Stimulated activated CD4-positive, alpha-beta T cell treated with anti-CD3 and anti-CD28 coated beads, Interleukin-2, amount 100 ng/mL, for 4 hours (primary cell): ENCODE measurements around the gene FOXJ3.

Experiments used
- DNase-seq: peaks from one replicate; pipeline ENCODE4 v3.0.0-alpha.2; 2020; ENCODE audit warnings: low read depth

The FOXJ3 gene

DNA sequence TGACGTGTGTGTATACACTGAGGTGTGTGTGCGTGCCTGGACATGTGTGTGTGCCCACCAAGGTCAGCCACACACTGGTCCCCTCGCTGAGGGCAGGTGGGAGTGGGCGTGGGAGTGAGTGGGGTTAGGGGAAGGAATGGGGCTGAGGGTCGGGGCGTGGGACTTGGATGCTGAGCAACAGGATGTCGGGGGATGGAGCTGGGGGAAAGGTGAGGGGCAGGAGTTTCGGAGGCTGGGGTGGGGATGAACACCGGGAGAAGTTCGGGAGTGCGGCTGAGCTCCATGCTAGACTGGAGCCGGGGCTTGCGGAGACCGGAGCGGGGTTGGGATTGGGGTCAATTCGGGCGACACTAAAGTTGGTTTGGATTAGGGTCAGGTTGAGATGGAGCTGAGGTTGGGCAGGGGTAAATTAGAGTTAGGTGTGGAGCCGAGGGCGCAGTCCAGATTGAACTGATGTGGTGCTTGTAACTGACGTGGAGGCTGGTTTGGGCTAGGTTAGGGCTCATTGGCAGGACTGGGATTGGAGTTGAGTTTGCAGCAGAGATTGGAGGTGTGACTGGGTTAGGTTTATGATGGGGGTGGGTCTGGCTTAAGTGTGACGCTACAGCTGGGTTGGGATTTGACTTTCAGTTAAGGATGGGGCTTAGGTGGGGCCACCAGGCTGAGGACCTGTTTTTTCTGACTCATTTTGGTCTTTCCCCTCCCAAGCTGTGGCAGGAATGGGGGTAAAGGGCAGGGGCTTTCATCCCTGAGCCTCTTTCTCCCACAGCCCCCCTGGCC, 167.2 kb downstream of the FOXJ3 start:
- DNase-seq, result no peak

DNA sequence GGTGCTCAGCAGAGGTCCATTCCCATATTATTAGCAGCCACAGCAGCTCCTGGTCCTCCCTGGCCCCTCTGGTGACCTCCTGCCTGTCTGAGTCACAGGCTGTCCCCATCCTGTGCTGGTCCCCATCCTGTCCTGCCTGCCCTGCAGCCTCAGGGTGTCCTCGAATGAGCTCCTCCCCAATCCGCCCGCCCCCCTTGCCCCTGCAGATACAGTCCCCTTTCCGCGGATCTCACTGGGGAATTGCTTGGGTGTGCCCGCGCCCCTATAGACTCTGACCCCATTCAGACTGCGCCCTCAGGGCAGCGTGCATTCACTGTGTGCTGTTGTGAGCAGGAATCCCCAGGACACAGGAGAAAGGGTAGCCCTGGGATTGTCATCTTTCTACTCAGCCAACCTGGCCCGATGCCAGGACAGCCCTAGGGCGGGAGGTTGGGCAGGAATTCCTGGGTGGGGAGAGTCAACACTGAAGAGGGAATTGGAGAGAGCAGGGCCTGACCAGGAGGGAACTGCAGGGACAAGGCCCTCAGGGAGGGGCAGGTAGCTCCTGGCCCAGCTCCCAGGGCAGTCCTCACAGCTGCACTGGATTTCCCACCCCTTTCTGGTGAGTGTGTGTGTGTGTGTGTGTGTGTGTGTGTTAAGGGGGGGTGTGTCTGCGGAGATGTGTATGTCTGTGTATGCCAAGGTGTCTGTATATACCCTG, 169.4 kb downstream of the FOXJ3 start:
- no peak for DNase-seq

DNA sequence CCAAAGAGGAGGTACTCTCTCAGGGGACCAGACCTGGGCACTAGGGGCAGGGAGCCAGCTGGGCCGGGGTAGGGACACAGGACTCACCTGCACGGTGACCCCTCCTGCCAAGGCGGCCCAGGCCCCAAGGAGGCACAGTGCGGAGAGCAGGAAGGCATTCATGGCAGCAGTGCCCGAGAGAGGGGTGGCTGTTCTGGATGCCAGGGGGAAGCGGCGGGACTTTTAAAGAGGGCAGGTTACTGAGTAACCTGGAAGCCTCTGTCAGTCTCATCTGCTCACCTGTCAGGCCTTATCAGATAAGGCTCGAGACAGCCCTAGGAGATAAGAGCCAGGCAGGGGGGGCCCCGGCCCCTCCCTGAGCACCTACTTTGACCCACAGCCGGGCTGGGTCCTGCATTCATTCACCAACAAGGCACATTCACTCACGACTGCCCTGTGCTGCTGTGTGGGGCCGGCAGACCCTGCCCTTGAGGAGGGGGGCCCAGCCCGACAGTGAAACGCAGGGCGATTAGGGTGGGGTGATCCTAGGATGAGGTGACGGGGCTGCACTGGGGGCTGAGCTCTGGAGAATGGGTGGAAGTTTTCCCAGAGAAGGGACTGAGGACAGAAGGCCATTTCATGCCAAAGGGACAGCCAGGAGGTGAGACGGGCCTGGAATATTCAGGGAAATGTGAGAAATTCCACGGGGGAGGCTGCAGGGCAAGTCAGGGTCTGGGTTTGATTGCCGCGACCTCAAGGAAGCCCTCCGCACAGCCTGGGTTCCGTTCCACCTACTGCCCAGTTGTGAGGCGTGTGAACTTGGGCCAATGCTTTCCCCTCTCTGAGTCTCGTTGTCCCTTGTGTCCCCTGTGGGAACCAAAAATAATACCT, 170.2 kb downstream of the FOXJ3 start, which contains the start of gene GUCA2A:
GUCA2A (minus strand) TSS at position 195 of the 870 bp plus-strand sequence; CDS start at position 162, 33 bp downstream.
- DNase-seq, result no peak

DNA sequence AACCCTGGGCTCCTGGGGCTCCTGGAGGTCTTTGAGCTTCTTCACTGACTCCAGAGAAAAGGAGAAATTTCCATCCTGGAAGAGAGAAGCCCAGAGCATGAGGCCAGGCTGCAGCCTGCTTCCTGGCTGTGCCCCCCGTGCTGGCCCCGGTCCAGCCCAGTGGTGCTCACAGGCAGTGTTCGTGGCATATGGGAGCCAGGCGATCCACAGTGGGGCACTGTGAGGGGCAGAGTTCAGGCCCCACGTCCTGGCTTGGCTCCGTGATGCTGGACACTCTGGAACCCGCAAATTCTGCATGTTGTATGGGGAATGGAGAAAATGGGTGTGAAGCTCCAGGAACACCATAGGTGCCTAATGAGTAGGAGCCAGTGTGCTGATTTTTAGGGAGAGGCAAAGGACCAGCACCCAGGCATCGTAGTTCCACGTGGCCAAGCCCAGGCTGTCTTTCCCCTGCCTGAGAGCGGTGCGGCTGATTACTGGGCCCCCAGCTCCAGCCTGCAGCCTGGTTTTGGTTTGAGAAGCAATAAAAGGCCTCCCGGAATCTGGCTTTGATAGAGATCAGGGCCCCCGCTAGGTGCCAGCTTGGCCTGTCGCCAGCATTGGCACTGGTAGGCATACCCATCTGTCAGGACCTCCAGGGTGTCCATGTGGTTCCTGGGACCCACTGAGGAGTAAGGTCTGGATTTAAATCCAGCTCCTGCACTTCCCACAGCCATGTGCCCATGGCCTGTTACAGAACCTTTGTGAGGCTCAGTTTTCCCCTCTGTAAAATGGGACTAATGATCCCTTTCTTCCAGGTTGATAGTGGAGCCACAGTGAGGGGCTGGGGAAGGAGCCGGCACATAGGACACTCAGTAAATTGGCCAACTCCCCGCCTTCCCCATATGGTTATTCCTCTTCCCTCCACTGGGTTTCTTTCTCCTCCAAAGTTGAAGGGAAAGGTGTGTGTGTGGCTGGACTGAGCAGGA, 171.2 kb downstream of the FOXJ3 start:
- DNase-seq, result no peak

DNA sequence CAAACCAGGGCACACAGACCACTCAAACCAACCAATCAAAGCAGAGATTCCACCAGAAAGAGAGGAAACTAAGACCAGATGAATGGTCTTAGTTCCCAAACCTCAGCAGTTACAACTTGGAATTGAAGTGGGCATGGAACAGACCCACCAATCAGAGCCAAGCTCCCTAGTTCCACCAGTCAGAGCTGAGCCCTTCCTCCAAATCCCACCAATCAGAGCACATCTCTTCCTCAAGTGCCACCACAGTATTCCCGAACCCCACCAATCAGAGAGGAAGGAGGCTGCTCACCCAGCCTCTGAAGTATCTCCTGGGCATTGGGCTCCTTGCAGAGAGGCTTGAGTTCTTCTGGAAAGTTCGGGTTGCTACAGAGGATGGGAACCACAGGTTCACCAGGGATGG, 171.9 kb downstream of the FOXJ3 start:
- DNase-seq, result no peak

DNA sequence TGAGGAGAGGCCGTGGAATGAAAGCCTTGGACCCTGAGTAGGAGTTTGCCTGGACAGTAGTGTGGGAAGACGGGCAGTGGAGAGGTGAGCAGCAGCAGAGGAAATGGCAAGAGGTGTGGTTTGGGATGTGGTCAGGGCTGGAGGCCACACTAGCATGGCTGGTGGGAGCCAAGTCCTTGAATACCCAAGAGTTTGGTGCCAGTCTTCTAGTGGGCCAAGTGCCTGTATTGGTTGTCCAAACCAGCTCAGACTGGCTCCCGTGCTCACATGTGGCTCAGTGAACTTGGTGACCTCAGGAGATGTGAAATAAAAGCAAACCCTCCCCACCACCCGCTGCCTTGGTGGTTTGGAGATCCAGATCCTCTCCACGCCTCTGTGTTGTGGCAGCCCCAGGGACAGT, 172.9 kb downstream of the FOXJ3 start:
- no peak for DNase-seq

DNA sequence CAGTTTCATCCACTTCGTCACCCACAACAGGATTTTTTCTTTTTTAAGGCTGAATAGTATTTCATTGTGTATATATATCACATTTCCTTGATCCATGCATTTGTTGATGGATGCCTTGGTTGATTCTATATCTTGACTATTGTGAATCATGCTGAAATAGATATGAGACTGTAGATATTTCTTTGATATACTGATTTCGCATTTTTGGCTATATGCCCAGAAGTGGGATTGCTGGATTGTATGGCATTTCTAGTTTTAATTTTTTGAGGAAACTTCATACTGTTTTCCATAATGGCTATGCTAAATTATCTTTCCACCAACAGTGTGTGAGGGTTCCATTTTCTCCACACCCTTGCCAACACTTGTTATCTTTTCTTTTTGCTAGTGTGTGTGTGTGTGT, 176.8 kb downstream of the FOXJ3 start:
- no peak for DNase-seq

DNA sequence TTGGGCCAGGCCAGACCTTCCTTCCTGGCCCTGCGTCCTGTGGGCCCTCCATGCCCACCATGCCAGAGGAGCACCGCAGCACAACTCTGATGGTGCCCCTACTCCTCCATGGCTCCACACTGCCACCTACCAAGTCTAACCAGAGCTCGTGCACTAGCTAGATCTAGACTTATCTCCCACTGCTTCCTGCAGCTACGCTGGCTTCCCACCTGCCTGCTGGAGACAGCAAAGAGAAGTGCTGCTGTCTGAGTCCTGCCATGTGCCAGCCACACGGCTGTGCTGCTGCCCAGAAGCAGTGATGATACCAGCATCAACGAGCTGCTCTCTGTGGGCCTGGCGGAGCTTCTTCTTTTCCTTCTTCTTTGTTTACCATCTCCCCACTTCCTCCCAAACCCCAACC, 177.4 kb downstream of the FOXJ3 start:
- DNase-seq, result no peak

DNA sequence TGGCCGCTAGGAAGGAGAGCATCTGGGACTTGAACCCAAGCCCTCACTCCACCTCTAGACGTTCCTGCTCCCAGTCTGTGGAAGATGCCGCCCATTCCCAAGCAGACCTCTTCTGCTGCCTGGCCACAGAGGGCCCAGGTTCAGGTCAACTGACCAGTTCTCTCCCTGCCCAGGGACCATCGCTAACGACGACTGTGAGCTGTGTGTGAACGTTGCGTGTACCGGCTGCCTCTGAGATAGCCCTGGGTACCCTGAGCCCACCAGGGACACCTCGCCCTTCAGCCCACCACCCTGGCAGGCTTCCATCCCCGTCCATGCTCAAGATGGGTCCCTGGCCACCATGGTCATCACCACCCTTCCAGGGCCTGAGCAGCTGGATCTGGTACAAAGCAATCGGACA, 179.7 kb downstream of the FOXJ3 start:
- no peak for DNase-seq

DNA sequence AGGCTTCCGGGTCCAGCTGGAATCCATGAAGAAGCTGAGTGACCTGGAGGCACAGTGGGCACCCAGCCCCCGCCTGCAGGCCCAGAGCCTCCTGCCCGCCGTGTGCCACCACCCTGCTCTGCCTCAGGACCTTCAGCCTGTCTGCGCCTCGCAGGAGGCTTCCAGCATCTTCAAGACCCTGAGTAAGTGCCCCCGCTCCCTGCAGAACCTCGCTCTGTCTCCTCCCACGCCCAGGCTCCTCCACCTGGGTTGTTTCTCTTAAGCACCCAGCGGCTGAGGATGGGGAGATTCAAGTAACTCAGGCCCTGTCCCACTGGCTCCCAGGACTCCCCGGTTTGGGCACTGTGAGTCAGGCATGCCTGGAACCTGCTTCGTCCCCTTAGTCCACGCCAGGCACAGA, 180.3 kb downstream of the FOXJ3 start:
- no peak for DNase-seq

DNA sequence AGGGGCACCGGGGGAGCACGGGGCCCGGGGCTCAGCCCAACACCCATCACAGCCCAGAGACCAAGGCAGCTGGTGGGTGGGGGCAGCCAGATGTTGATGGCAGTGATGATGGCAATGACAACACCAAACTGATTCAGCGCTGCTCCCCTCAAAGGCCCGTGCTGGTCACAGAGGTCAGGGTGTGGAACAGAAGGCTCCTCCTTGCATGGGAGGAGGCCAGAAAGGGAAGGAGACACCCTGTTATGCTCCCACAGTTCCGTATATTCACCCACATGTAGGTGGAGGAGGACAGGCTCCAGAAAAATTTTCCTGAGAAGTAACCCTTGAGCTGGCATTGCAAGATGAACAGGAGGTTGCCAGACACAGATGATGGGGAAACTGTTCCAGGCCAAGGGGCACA, 181.4 kb downstream of the FOXJ3 start:
- DNase-seq, result no peak

DNA sequence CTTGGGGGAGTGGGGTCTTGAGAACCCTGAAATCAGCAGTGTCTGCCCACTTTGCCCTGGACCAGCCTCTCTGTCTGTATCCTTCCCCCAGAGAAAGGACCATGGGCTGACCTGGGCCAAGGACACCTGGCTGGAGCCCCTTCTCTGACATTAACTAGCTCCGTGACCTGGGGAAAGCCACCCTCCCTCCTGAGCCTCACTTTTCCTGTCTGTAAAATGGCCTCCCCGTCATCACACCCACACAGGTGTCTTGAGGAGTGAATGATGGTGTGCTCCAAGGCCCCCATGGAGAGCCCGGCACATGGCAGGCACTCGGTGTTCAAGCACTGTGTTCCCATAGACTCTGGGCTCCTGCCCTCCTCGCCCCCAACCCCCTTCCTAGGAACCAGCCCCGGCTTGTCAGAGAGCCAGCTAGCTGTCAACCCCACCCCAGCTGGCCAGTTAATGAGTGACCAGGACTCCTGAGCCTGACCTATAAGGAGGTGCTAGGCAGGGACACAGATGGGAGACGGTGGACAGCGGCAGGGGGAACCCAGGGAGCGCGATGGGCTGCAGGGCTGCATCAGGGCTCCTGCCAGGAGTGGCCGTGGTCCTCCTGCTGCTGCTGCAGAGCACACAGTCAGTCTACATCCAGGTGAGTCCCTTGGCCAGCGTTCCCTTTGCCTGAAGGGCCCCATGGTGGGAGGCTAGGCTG, 182.0 kb downstream of the FOXJ3 start, which contains the start of gene GUCA2B:
GUCA2B (plus strand) TSS at position 504 of the 694 bp plus-strand sequence; CDS start at position 545, 41 bp downstream.
- DNase-seq, result no peak

DNA sequence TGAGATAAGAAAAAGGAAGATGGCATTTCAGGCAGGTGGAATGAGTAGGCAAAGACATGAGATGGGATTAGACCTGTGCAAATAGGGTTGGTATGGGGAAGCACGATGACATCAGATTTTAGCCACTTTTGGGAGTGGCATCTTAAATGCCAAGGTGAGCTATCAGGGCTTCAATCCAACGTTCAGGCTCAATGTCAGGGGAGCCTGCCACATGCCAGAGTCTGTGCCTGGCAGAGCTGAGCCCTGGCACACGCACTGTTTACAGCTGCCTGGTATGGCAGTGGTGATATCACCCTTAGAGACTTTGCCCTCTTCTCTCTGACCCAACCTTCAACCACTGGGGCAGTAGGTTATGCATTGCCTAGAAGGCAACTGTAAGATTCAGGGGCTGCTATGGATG, 182.9 kb downstream of the FOXJ3 start:
- DNase-seq, result no peak

DNA sequence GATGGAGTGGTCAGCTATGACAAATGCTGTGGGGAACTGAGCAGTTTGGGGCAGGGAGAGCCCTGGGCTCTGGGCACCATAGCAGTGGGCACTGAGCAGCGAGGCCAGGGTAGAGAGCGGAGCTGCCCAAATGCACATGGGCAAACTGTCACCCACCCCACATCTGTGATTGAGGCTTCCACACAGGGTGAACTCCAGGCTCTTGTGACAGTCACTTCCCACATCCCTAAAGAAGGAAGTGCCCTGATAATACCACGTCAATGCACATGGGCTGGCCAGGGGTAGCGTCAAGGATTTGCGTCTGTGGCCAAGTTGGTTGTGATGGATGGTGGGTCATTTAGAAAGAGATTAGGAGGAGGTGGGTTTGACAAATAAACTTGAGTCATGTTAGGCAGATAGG, 184.4 kb downstream of the FOXJ3 start:
- no peak for DNase-seq

DNA sequence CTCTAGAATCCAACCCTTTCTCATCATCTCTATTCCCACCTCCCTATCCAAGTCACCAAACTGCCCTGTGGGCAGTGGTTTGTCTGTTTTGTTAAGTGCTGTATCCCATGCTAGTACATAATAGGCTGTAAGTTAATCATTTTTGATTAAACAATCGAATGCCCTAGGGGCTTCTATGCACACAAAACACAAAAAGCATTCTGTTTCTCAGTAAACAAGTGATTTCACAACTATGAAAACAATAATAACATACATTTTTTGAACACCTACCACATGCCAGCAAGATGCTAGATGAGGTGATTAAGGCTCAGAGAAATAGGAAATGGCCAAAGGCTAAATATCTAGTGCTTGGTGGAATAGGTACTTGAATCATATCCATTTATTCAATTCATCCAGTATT, 186.9 kb downstream of the FOXJ3 start:
- no peak for DNase-seq

DNA sequence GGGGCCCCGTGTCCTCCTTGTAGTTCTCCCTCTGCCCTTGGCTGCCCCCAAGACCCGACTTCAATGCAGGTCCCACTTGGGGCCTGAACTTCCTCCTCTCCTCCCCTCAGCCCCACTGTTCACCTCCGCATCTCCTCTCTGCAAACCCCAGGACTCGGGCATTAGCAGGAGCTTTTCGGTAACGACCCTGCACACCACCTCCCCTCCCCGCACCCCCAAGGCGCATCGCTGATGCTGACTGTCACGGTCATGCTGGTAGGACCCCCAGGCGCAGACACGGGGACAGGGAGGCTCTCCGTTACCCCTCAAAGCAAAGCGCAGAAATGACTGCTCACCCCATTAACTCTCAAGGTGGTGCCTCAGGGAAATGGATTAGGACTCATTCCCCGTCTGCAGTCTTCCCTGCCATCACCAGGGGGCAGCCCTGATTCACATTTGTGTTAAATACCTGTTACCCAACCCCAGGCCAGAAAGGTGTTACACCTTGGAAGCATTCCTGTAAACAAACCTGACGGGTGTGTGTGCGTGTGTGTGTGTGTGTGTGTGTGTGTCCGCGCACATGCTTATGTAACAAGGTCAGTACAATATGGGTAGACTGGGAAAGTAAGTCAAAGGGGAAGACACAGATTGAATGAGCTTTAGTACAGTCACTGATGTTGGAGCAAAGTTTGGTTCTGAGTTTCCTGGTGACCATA, 188.3 kb downstream of the FOXJ3 start:
- peak; percentile 54 for DNase-seq

DNA sequence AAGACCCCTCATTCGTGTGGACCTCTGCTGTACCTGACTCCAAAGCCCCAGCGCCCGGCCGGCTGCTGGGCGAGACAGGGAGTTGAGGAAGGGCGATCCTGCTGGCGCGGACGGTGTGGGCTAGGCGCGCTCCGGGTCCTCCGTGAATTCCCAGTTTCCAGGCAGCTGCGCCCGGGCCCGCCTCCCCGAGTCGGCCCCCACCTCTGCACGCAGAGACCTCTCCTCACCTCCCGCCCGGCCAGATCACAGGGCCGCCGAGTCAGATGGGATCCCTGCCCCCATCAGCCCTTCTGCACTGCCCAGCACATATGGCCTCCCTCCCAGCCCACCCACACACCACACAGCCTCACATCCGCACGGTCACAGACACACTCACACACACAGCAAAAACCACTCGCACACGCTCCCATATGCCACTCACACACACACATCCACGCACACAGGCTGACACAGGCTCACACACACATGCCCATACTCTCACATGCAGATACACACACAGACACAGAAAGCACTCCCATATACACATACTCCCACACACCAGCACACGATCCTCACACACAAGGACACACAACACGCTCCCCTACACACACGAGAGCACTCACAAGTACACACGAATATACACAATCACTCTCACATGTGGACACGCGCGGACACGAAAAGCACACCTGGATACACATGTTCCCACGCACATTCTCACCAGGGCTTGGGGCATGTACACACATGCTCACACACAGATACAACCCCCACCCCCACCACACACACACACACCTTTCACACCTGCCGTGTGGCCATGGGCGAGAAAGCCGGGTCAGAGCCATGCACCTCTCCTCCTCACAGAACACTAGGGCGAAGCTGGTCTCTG, 189.0 kb downstream of the FOXJ3 start:
- DNase-seq, result no peak

DNA sequence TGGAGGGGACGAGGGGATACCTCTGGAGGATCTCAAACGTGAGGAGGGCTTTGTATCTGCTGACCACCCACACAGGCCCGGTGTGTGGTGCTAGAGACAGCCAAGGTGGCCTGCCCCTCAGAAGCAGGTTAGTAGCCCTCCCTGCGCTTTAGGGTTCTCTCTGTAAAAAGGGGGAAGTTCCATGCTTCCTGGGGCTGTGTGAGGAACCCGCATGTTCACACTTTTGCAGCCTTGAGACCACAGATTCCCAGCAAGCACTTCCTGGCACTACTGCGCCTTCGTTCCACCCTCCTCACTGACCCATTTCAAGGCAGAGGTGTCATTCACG, 189.7 kb downstream of the FOXJ3 start:
- DNase-seq, result no peak

DNA sequence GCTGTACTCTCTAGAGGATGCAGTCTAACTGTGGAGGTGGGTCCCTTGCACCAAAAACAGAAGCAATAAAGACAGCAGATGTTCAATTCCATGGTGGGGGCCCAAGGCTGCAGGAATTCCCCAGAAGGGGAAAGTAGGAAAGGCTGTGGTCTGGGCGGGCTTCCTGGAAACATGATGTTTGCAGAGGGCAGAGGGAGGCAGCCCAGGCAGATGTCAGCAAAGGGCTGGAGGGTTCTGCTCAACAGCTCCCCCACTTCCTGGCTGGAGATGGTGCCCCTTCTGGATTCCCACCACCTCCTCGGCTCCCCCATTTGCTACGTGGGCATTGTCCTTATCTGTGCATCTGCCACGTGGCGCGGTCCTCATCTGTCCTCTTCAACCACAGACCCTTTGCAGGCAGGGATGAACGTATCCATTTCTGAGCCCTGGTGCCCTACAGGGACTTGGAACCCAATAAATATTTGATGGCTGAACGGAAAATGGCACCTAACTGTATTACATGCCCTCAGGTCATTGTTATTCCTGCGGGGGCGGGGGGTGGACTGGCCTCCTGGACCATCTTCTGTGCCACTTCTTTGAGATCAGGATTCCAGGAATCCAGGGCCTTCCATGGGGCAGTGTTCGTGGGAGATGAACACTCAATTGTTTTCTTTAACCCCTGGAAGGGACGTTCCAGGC, 190.2 kb downstream of the FOXJ3 start:
- DNase-seq, result no peak
